Measurements from ENCODE around the gene LSM7.

LSM7 gene

DNA sequence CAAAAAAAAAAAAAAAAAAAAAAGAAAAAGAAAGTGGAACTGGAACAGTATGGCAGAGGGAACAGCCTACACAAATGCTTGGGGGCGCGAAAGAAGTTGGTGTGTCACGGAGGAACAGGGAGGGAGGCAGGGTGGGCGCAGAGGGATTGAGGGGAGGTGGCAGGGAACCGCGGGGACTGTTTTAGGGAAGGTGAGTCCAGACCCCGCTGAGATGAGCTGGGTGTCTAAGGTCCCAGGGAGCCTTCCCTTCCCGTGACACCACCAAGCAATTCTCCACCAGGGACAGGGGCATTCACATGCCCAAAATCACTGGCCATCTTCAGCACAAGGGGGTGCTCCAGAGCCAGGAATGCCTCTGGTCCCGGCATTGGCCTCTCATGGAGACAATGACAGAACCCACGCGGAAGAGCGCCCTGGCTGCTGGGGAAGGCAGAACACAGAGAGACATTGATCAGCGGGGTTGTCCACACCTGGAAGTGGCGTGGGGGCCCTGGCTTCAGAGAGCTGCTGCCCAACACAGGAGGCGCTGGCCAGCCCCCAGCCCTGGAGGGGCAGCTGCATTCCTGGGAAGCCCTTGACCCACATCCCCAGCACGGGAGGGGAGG is 53.4 kb downstream of the LSM7 start:
- DNase-seq = no peak

DNA sequence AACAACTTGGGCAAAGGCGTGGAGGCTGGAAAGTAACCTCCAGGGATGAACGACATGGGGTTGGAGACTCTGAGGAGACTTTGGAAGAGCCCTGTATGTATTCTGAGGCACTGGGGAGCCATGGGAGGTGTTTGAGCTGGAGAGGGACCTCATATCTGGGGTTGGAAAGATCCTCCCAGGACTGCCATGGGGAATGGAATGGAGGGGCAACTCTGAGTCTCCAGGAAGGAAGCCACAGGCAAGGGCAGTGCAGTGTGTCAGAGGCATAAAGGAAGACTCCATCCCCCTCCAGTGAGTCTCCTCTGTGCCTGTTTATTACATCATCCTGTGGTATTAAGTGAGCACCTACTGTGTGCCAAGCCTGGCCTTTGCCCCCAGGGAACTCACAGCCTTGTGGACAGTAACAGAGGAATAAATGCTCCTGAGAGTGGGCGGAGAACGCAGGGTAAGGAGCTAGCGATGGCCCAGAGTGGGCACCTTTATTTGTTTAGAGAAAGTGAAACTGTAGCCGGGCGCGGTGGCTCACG is 54.1 kb downstream of the LSM7 start:
- DNase-seq = no peak

DNA sequence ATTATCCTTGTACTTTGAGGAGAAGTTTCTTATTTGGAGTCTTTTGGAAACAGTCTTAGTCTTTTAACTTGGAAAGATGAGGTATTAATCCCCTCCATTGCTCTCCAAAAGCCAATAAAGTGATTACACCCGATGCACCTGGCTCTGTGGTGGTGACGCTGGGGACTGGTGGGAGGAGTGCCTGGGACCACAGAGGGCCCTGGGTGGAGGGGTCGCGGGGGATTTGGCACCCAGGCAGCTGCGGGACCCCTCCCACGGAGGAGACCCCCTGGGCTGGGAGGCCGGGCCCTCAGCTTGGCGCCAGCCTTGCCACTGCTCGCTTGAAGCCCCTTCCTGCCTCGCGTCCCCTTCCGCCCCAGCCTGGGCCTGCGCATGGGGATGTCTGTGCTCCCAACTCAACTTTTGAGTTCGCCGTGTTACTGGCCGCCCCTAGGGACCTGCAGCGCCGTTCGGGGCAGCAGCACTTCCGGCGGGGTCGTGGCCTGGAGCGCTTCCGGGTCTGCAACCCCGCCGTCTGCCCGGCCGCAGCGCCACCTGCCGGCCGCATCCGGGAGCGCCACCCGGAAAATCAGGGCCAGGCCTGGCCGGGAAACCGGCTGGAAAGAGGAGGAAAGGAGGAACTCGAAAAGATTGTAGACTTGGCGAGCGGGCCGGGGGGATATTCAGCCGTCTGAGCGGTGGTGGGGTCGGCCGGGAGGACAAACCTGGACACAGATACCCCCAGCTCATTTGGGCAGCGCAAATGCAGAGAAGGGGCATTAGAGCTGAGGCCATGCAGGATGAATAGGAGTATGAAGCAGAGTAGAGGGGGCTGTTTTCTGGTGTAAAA is 54.8 kb downstream of the LSM7 start:
- DNase-seq = no peak
